PC-3 (cell line): ENCODE results near the gene NALCN.

Source experiments
- CTCF ChIP-seq: fragments of 300-600 bp; sonication (generic); conservative IDR thresholded peaks from 2 replicates; pipeline ENCODE4 v1.5.1; 2017; ENCODE audit warnings: antibody characterized with exemption, low read depth, mild to moderate bottlenecking, low read length
- EZH2 ChIP-seq: fragments of 300-600 bp; sonication (generic); IDR thresholded peaks from one replicate; pipeline ENCODE4 v1.6.1; 2017; ENCODE audit warnings: antibody characterized with exemption, mild to moderate bottlenecking, low read length; ENCODE audit not compliant: unreplicated experiment
- EZH2phosphoT487 ChIP-seq: fragments of 300-600 bp; sonication (generic); IDR thresholded peaks from 2 replicates; pipeline ENCODE4 v1.6.1; 2018; ENCODE audit warnings: mild to moderate bottlenecking, antibody characterized with exemption, low read length, borderline replicate concordance

DNA sequence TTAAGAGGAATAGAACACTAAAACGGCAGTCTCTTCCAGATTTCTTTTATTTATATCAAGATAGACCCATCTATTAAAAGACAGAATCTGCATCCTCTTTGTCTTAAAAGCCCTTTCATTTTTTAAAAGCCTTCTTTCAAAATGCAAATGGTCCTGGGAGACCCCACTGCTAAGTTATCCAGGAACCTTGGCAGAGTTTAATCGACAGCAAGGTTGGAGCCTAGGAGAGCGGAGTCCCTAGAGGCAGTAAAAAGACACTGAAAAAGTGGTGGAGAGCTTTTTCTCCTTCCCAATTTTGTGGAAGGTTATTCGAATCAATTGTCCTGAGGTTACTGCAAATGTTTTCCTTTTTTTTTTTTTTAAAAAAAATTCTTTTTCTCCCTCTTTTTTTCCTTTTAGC is 294.7 kb downstream of the NALCN start:
- TF ChIP-seq CTCF (no peak), EZH2 (no peak), EZH2phosphoT487 (no peak)
